Limb (tissue), 2 donors: Measurements from ENCODE around the gene RYR3.

Experiments used
- DNase-seq, 2 donors: peaks; one replicate each; pipeline ENCODE4 v3.0.0-alpha.2; 2016; ENCODE audit errors: extremely low spot score in 2 of 2

The RYR3 gene

GRCh38 chr15:33320017-33320416 lies 9.2 kb downstream of the RYR3 start:
- DNase-seq, result no peak

- DNase-seq, result no peak
These were observed 11.3 kb downstream of the RYR3 start for GRCh38 chr15:33322091-33322490.

- no peak for DNase-seq
These were observed 13.8 kb downstream of the RYR3 start for GRCh38 chr15:33324609-33325008.

GRCh38 chr15:33326908-33327307 lies 16.1 kb downstream of the RYR3 start:
- no peak for DNase-seq

GRCh38 chr15:33328106-33328505 lies 17.3 kb downstream of the RYR3 start:
- DNase-seq, result no peak

GRCh38 chr15:33329457-33329856 lies 18.7 kb downstream of the RYR3 start:
- no peak for DNase-seq

GRCh38 chr15:33330931-33331330 lies 20.2 kb downstream of the RYR3 start:
- DNase-seq, result no peak

- no peak for DNase-seq
These were observed 31.2 kb downstream of the RYR3 start for GRCh38 chr15:33341953-33342352.

- no peak for DNase-seq
These were observed 32.5 kb downstream of the RYR3 start for GRCh38 chr15:33343275-33343674.

- no peak for DNase-seq
These were observed 33.3 kb downstream of the RYR3 start for GRCh38 chr15:33344111-33344510.

- no peak for DNase-seq
These were observed 33.8 kb downstream of the RYR3 start for GRCh38 chr15:33344530-33344929.

- DNase-seq, result no peak
These were observed 43.6 kb downstream of the RYR3 start for GRCh38 chr15:33354411-33354810.

GRCh38 chr15:33357845-33358244 lies 47.1 kb downstream of the RYR3 start:
- DNase-seq, result no peak

- peak in 1 of 2 donors; percentile 49 for DNase-seq
These were observed 47.5 kb downstream of the RYR3 start for GRCh38 chr15:33358306-33358705.

GRCh38 chr15:33360886-33361285 lies 50.1 kb downstream of the RYR3 start:
- DNase-seq, result peak; percentile 66 to 75

GRCh38 chr15:33369941-33370622 lies 59.3 kb downstream of the RYR3 start:
- DNase-seq, result no peak

GRCh38 chr15:33370623-33371020 lies 59.9 kb downstream of the RYR3 start:
- no peak for DNase-seq

GRCh38 chr15:33371159-33371558 lies 60.4 kb downstream of the RYR3 start:
- no peak for DNase-seq

GRCh38 chr15:33374226-33374914 lies 63.6 kb downstream of the RYR3 start:
- DNase-seq, result peak in 1 of 2 donors; percentile 39

- DNase-seq, result no peak
These were observed 64.5 kb downstream of the RYR3 start for GRCh38 chr15:33375236-33375635.

- no peak for DNase-seq
These were observed 66.4 kb downstream of the RYR3 start for GRCh38 chr15:33377204-33377603.

- no peak for DNase-seq
These were observed 68.2 kb downstream of the RYR3 start for GRCh38 chr15:33378866-33379480.

GRCh38 chr15:33380406-33380805 lies 69.6 kb downstream of the RYR3 start:
- DNase-seq, result no peak
